GM12892 (cell line): Measurements from ENCODE around the gene SLC22A5.

Experiments
- POLR2A ChIP-seq: IDR thresholded peaks from 2 replicates; pipeline ENCODE4 v1.6.1; 2011; ENCODE audit warnings: low read depth, low read length, control low read depth
- POLR2AphosphoS5 ChIP-seq: IDR thresholded peaks from 2 replicates; pipeline ENCODE4 v1.6.1; 2011; ENCODE audit warnings: low read depth, low read length, control low read depth
- TAF1 ChIP-seq: IDR thresholded peaks from 2 replicates; pipeline ENCODE4 v1.6.1; 2011; ENCODE audit warnings: low read depth, mild to moderate bottlenecking, control low read depth, low read length, borderline replicate concordance

DNA sequence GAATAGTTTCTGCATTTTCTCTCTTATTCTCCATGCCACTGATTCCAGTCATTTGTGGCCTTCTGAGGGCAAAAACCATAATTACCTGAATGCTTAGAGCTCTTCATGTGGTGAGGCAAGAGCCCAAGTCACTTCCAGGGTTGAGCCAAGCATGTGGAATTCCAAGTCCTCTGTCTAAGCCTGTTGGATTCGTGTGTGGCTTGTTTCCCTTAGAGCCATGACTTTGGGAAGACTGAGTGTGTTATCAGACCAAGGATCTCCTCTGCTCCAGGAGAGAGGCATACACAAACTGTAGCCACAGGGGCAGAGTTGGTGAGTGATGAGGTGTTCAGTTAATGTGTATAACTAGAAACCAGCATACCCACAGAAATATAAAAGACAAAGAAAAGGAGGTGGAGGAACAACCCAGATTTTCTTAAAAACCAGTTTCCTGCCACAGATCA lies 27.1 kb downstream of the SLC22A5 start:
- TF ChIP-seq POLR2A (no peak), POLR2AphosphoS5 (no peak), TAF1 (no peak)
